ENCODE results near the gene TYW1.
"Not testable (repeated sequence)": the region's sequence is repeated elsewhere in the genome, so short reads cannot be mapped to it uniquely, and the experiment has no call there.

TYW1 gene

GRCh38 chr7:66996444-66997191 lies at the start of gene TYW1:
TSS of gene TYW1 (plus strand) at chr7:66996833. CDS start at chr7:66996979, 146 bp downstream.
- in situ Hi-C loops (cut with HindIII; ENCODE audit: low sequenced_read_pairs), result not testable (repeated sequence)

- in situ Hi-C loops (cut with HindIII; ENCODE audit: low sequenced_read_pairs), result no loop called here
These were observed 48.0 kb upstream of the TYW1 start for GRCh38 chr7:66948480-66949109.

- in situ Hi-C loops (cut with HindIII; ENCODE audit: low sequenced_read_pairs), result no loop called here
These were observed 46.3 kb upstream of the TYW1 start for GRCh38 chr7:66950311-66950710.

GRCh38 chr7:66950763-66951162 lies 45.9 kb upstream of the TYW1 start:
- in situ Hi-C loops (cut with HindIII; ENCODE audit: low sequenced_read_pairs), result no loop called here

- in situ Hi-C loops (cut with HindIII; ENCODE audit: low sequenced_read_pairs), result no loop called here
These were observed 44.1 kb upstream of the TYW1 start for GRCh38 chr7:66952343-66953043.

GRCh38 chr7:66953044-66953427 lies 43.6 kb upstream of the TYW1 start:
- in situ Hi-C loops (cut with HindIII; ENCODE audit: low sequenced_read_pairs), result no loop called here

- in situ Hi-C loops (cut with HindIII; ENCODE audit: low sequenced_read_pairs), result no loop called here
These were observed 38.9 kb upstream of the TYW1 start for GRCh38 chr7:66957595-66958290.

- in situ Hi-C loops (cut with HindIII; ENCODE audit: low sequenced_read_pairs), result no loop called here
These were observed 37.9 kb upstream of the TYW1 start for GRCh38 chr7:66958538-66959350.

GRCh38 chr7:66960192-66960591 lies 36.4 kb upstream of the TYW1 start:
- in situ Hi-C loops (cut with HindIII; ENCODE audit: low sequenced_read_pairs), result no loop called here

- in situ Hi-C loops (cut with HindIII; ENCODE audit: low sequenced_read_pairs), result no loop called here
These were observed 35.5 kb upstream of the TYW1 start for GRCh38 chr7:66961096-66961495.

GRCh38 chr7:66964411-66964810 lies 32.2 kb upstream of the TYW1 start:
- in situ Hi-C loops (cut with HindIII; ENCODE audit: low sequenced_read_pairs), result no loop called here

GRCh38 chr7:66967029-66967428 lies 29.6 kb upstream of the TYW1 start:
- in situ Hi-C loops (cut with HindIII; ENCODE audit: low sequenced_read_pairs), result no loop called here

GRCh38 chr7:66969001-66969400 lies 27.6 kb upstream of the TYW1 start:
- in situ Hi-C loops (cut with HindIII; ENCODE audit: low sequenced_read_pairs), result not testable (repeated sequence)

GRCh38 chr7:66970310-66970709 lies 26.3 kb upstream of the TYW1 start:
- in situ Hi-C loops (cut with HindIII; ENCODE audit: low sequenced_read_pairs), result no loop called here

- in situ Hi-C loops (cut with HindIII; ENCODE audit: low sequenced_read_pairs), result no loop called here
These were observed 21.5 kb upstream of the TYW1 start for GRCh38 chr7:66974986-66975590.

GRCh38 chr7:66978312-66978711 lies 18.3 kb upstream of the TYW1 start:
- in situ Hi-C loops (cut with HindIII; ENCODE audit: low sequenced_read_pairs), result not testable (repeated sequence)

- in situ Hi-C loops (cut with HindIII; ENCODE audit: low sequenced_read_pairs), result not testable (repeated sequence)
These were observed 17.6 kb upstream of the TYW1 start for GRCh38 chr7:66979013-66979412.

- in situ Hi-C loops (cut with HindIII; ENCODE audit: low sequenced_read_pairs), result not testable (repeated sequence)
These were observed 16.3 kb upstream of the TYW1 start for GRCh38 chr7:66980336-66980735.

- in situ Hi-C loops (cut with HindIII; ENCODE audit: low sequenced_read_pairs), result not testable (repeated sequence)
These were observed 7.1 kb upstream of the TYW1 start for GRCh38 chr7:66989552-66989951.

- in situ Hi-C loops (cut with HindIII; ENCODE audit: low sequenced_read_pairs), result not testable (repeated sequence)
These were observed 2.6 kb upstream of the TYW1 start for GRCh38 chr7:66994051-66994450.
